Aorta (tissue), 5 donors: Measurements from ENCODE around the gene IMPDH1. TPM values are rescaled to one million over a fixed set of nuclear protein-coding genes. Genes with fewer than 3 reads are reported as not detected.

Experiments
- ATAC-seq: fragments of 200-7000 bp; cut with Tn5 transposase; one replicate; pipeline ENCODE4 v1.9.1; 2022; ENCODE audit warnings: moderate library complexity; ENCODE audit not compliant: low FRiP score
- DNase-seq, 2 donors: peaks; one replicate each; pipeline ENCODE4 v3.0.0-alpha.2; 2020
- H3K27ac ChIP-seq, 2 donors: one replicate each; pipeline ENCODE4 v1.5.1; 2013; ENCODE audit warnings: low read length in 2 of 2, mild to moderate bottlenecking in 2 of 2, moderate library complexity in 2 of 2, control low read depth in 1 of 2, inconsistent platforms in 1 of 2, low read depth in 1 of 2
- H3K27me3 ChIP-seq, 2 donors: one replicate each; pipeline ENCODE4 v1.6.1; 2013; ENCODE audit warnings: control low read depth in 1 of 2, low read length in 1 of 2, mild to moderate bottlenecking in 1 of 2, moderate library complexity in 1 of 2; ENCODE audit not compliant: insufficient read depth in 2 of 2, control insufficient read depth in 1 of 2
- H3K36me3 ChIP-seq, 2 donors: one replicate each; pipeline ENCODE4 v1.6.1; 2013; ENCODE audit warnings: control low read depth in 1 of 2, low read length in 1 of 2, mild to moderate bottlenecking in 1 of 2; ENCODE audit not compliant: insufficient read depth in 2 of 2, control insufficient read depth in 1 of 2
- H3K4me1 ChIP-seq, 2 donors: one replicate each; pipeline ENCODE4 v1.6.1; 2013; ENCODE audit warnings: low read length in 2 of 2, control low read depth in 1 of 2, mild to moderate bottlenecking in 1 of 2, moderate library complexity in 1 of 2; ENCODE audit not compliant: insufficient read depth in 2 of 2, control insufficient read depth in 1 of 2
- H3K4me3 ChIP-seq, 2 donors: one replicate each; pipeline ENCODE4 v1.5.1; 2013; ENCODE audit warnings: low read length in 2 of 2, control low read depth in 1 of 2, mild to moderate bottlenecking in 1 of 2
- H3K9me3 ChIP-seq: one replicate; pipeline ENCODE4 v1.6.1; 2013; ENCODE audit warnings: mild to moderate bottlenecking, low read length; ENCODE audit not compliant: control insufficient read depth
- WGBS, 2 donors: extraction: QIAGEN DNeasy Blood & Tissue Kit; methylation state at CpG; one replicate each; pipeline ENCODE4 v1.1.7; 2013; 5-methylcytosine and 5-hydroxymethylcytosine counted together
- intact Hi-C, 2 donors: fragments of 100-400 bp; cut with DNase I; formaldehyde crosslinking; loops; one replicate each; pipeline versions ENCODE4 v1.14.2 to v1.15.0; 2022
- polyA plus RNA-seq, 2 donors: library from polyadenylated mRNA; stranded (reverse); fragments of 200-250 nt; gene quantifications; one replicate each; pipeline ENCODE4 v1.2.3, GENCODE V29; 2013
- total RNA-seq, 2 donors: library from RNA; stranded (reverse); fragmentation: NEBNext Ultra II Directional; extraction: Animal tissue kit (Norgen Biotek cat#: 25700); gene quantifications; one replicate each; pipeline ENCODE4 v1.2.1, GENCODE V29; 2021
- donor health status: healthy with polysubstance abuse.
- donor health status: Bipolar disorder and iron deficiency.
- donor health status: DM: no; HTN: no; CAD: no.
- donor health status: DM: no; HTN: no; CAD: no.
- donor health status: DM: yes; HTN: yes; CAD: no.

Gene IMPDH1
- total and polyA plus RNA-seq, 4 donors, result 21.0 to 60.1 (median 40.8) TPM

- Histone ChIP-seq H3K27me3 (no peaks in the 10 kb centered on the region), H3K27ac (no peak overlapping the region), H3K4me1 (no peaks in the 10 kb centered on the region), H3K36me3 (no peaks in the 10 kb centered on the region), H3K4me3 (no peak overlapping the region), H3K9me3 (no peaks in the 10 kb centered on the region)
- intact Hi-C loops, result loop anchor here in 1 of 2 donors (2.0 kb wide), 1 partner anchor 27 kb away; no protein-coding TSS in a partner anchor
- ATAC-seq (peak; percentile 81), DNase-seq (peak; percentile 80 to 87)
- WGBS, 2 donors, result 40 to 43% methylated on average over 4 of the region's 4 CpGs
Measured at GRCh38 chr7:128425850-128426249, 16.1 kb upstream of the IMPDH1 start.

DNA sequence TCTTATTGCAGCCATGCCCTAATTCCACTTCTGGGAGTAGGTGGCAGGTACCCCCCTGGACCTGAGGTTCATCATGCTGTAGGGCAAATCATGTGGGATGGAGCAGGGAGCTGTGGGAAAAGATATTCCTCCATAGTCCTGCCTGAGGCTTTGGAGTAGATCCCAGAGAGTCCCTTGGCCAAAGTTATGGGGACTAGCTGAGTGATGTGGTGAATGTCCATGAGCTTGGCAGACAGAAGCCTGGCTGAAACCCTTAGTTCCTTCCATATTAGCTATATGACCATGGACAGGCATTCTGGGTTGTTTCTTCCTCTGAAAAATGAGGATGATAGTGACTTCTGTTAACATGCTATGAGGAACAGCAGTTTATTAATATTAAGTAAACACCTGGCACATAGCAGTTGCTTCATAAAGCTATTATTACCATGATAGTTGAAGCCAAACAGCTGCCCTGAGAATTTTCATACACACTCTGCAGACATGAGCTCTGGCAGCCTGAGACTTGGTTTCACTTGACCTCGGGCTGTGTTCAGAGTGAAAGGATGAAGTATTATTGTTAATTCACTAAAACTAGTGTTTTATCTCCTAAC lies 15.0 kb upstream of the IMPDH1 start:
- H3K4me1 ChIP-seq, result no peaks in the 10 kb centered on the region
- no peaks in the 10 kb centered on the region for H3K36me3 ChIP-seq
- no peak overlapping the region for H3K27ac ChIP-seq
- ATAC-seq, result no peak
- WGBS, 2 donors, result 44 to 51% methylated on average over 1 of the region's 1 CpG
- intact Hi-C loops, result loop anchor here in 1 of 2 donors (2.0 kb wide), 1 partner anchor 26 kb away; no protein-coding TSS in a partner anchor
- DNase-seq, result no peak
- no peaks in the 10 kb centered on the region for H3K27me3 ChIP-seq
- no peaks in the 10 kb centered on the region for H3K9me3 ChIP-seq
- H3K4me3 ChIP-seq, result no peak overlapping the region

- Histone ChIP-seq H3K4me3 (no peak overlapping the region), H3K36me3 (no peaks in the 10 kb centered on the region), H3K4me1 (no peaks in the 10 kb centered on the region), H3K9me3 (no peaks in the 10 kb centered on the region), H3K27ac (no peak overlapping the region), H3K27me3 (no peaks in the 10 kb centered on the region)
- WGBS, 2 donors, result 34 to 45% methylated on average over 3 of the region's 3 CpGs
- no peak for DNase-seq
- intact Hi-C loops, result no loop called here
- no peak for ATAC-seq
Measured at GRCh38 chr7:128422842-128423241, 13.1 kb upstream of the IMPDH1 start.

GRCh38 chr7:128422037-128422436 lies 12.3 kb upstream of the IMPDH1 start:
- ATAC-seq (no peak), DNase-seq (no peak)
- Histone ChIP-seq H3K27ac (no peak overlapping the region), H3K36me3 (no peaks in the 10 kb centered on the region), H3K4me3 (no peak overlapping the region), H3K27me3 (no peaks in the 10 kb centered on the region), H3K9me3 (no peaks in the 10 kb centered on the region), H3K4me1 (no peaks in the 10 kb centered on the region)
- 67 to 87% methylated on average over 1 of the region's 1 CpG for WGBS, 2 donors
- intact Hi-C loops, result no loop called here

- intact Hi-C loops, result no loop called here
- WGBS, 2 donors, result 73 to 93% methylated on average over 1 of the region's 1 CpG
Measured at GRCh38 chr7:128421384-128421783, 11.6 kb upstream of the IMPDH1 start.

GRCh38 chr7:128420773-128421172 lies 11.0 kb upstream of the IMPDH1 start:
- no peaks in the 10 kb centered on the region for H3K36me3 ChIP-seq
- DNase-seq (no peak), ATAC-seq (no peak)
- WGBS, 2 donors, result 71 to 92% methylated on average over 1 of the region's 1 CpG
- H3K4me1 ChIP-seq, result no peaks in the 10 kb centered on the region
- no peak overlapping the region for H3K27ac ChIP-seq
- no peaks in the 10 kb centered on the region for H3K27me3 ChIP-seq
- H3K9me3 ChIP-seq, result no peaks in the 10 kb centered on the region
- no peak overlapping the region for H3K4me3 ChIP-seq
- intact Hi-C loops, result no loop called here

More at GRCh38 chr7:128421384-128421783, 11.6 kb upstream of the IMPDH1 start:
- no peaks in the 10 kb centered on the region for H3K27me3 ChIP-seq
- no peak overlapping the region for H3K4me3 ChIP-seq
- H3K27ac ChIP-seq, result no peak overlapping the region
- DNase-seq (no peak), ATAC-seq (no peak)
- no peaks in the 10 kb centered on the region for H3K36me3 ChIP-seq
- H3K4me1 ChIP-seq, result no peaks in the 10 kb centered on the region
- H3K9me3 ChIP-seq, result no peaks in the 10 kb centered on the region

DNA sequence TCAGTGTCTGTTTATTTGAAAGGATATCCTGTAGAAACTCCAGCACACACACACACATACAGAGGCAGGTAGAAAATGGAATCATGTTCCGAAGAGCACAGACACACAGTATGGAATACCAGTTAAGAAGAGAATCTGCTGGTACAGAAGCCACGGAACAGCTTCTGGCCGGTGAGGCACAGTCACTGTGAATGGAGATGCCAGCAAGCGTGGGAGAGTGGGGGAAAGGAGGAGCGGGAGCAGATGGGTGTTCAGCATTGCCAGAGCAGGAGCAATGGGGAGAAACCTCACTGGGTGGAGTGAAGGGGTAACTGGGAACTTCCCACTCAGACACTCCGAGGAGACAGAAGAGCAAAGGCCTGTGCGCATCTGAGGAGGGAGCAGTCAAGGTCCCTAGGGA lies 9.5 kb upstream of the IMPDH1 start:
- Histone ChIP-seq H3K4me3 (no peak overlapping the region), H3K27ac (no peak overlapping the region), H3K27me3 (no peaks in the 10 kb centered on the region), H3K9me3 (no peaks in the 10 kb centered on the region), H3K4me1 (no peaks in the 10 kb centered on the region), H3K36me3 (no peaks in the 10 kb centered on the region)
- no peak for ATAC-seq
- 92% methylated on average over 7 of the region's 7 CpGs for WGBS, 2 donors
- DNase-seq, result no peak
- intact Hi-C loops, result no loop called here

GRCh38 chr7:128417071-128417470 lies 7.3 kb upstream of the IMPDH1 start:
- H3K4me3 ChIP-seq, result no peak overlapping the region
- H3K27ac ChIP-seq, result no peak overlapping the region
- H3K36me3 ChIP-seq, result no peaks in the 10 kb centered on the region
- DNase-seq (no peak), ATAC-seq (no peak)
- intact Hi-C loops, result no loop called here
- H3K9me3 ChIP-seq, result no peaks in the 10 kb centered on the region
- H3K4me1 ChIP-seq, result no peaks in the 10 kb centered on the region
- 93 to 94% methylated on average over 3 of the region's 3 CpGs for WGBS, 2 donors
- no peaks in the 10 kb centered on the region for H3K27me3 ChIP-seq

GRCh38 chr7:128415217-128415785 lies 5.5 kb upstream of the IMPDH1 start:
- Histone ChIP-seq H3K9me3 (no peaks in the 10 kb centered on the region), H3K4me3 (no peak overlapping the region), H3K27me3 (no peaks in the 10 kb centered on the region), H3K27ac (no peak overlapping the region), H3K4me1 (no peaks in the 10 kb centered on the region), H3K36me3 (no peaks in the 10 kb centered on the region)
- intact Hi-C loops, result no loop called here
- 65 to 74% methylated on average over 4 of the region's 4 CpGs for WGBS, 2 donors
- no peak for ATAC-seq
- DNase-seq, result no peak
